Fibroblast of pulmonary artery (primary cell): ENCODE measurements around the gene SPHK1.

Experiments
- DNase-seq: peaks from one replicate; pipeline ENCODE4 v3.0.0-alpha.2; 2010; ENCODE audit warnings: low read depth
- H3K4me3 ChIP-seq: replicated peaks from 2 replicates; pipeline ENCODE4 v1.5.1; 2011; ENCODE audit warnings: low read depth, mild to moderate bottlenecking, control low read depth, low read length, moderate library complexity
- CTCF ChIP-seq: IDR thresholded peaks from 2 replicates; pipeline ENCODE4 v1.5.1; 2011; ENCODE audit warnings: mild to moderate bottlenecking, control low read depth, low read length, inconsistent platforms; ENCODE audit errors: missing control alignments

The SPHK1 gene

GRCh38 chr17:76386966-76387765, 2.8 kb downstream of the SPHK1 start:
- no peak overlapping the region for H3K4me3 ChIP-seq
- TF ChIP-seq CTCF: no peak
- no peak for DNase-seq

- no peak overlapping the region for H3K4me3 ChIP-seq
- DNase-seq: no peak
- TF ChIP-seq CTCF: peak; percentile 10
These were observed 4.8 kb downstream of the SPHK1 start for GRCh38 chr17:76388966-76389888.

GRCh38 chr17:76390003-76390421, 5.6 kb downstream of the SPHK1 start:
- H3K4me3 ChIP-seq: no peak overlapping the region
- no peak for TF ChIP-seq CTCF
- no peak for DNase-seq

GRCh38 chr17:76391200-76391715, 6.8 kb downstream of the SPHK1 start:
- TF ChIP-seq CTCF: no peak
- H3K4me3 ChIP-seq: no peak overlapping the region
- no peak for DNase-seq

- H3K4me3 ChIP-seq: no peak overlapping the region
- TF ChIP-seq CTCF: no peak
- no peak for DNase-seq
These were observed 9.8 kb downstream of the SPHK1 start for GRCh38 chr17:76394166-76394565.

- DNase-seq: no peak
- TF ChIP-seq CTCF: no peak
- no peak overlapping the region for H3K4me3 ChIP-seq
These were observed 11.6 kb downstream of the SPHK1 start for GRCh38 chr17:76395980-76396379.
